ENCODE measurements around the gene NHSL2.

- TF ChIP-seq CTCF (IDR thresholded peaks at IDR 0.05) (no peak), POLR2A (IDR thresholded peaks at IDR 0.05) (no peak)
Observed at GRCh38 chrX:72165551-72165950, 254.9 kb downstream of the NHSL2 start.

Data from body of pancreas (tissue), 4 donors.